IPS-18c (cell line): ENCODE data around the gene TBK1.
"Not testable (repeated sequence)": the region's sequence is repeated elsewhere in the genome, so short reads cannot be mapped to it uniquely, and the experiment has no call there.

Source experiments
- H3K4me3 ChIP-seq: 2 replicates; pipeline ENCODE4 v1.7.0; 2013; ENCODE audit warnings: low read depth, mild to moderate bottlenecking, low read length, moderate library complexity; ENCODE audit not compliant: insufficient read depth
- H3K9me3 ChIP-seq: one replicate; pipeline ENCODE4 v1.6.1; 2013; ENCODE audit warnings: mild to moderate bottlenecking, low read length, moderate library complexity; ENCODE audit not compliant: control insufficient read depth, insufficient read depth

The TBK1 gene

DNA sequence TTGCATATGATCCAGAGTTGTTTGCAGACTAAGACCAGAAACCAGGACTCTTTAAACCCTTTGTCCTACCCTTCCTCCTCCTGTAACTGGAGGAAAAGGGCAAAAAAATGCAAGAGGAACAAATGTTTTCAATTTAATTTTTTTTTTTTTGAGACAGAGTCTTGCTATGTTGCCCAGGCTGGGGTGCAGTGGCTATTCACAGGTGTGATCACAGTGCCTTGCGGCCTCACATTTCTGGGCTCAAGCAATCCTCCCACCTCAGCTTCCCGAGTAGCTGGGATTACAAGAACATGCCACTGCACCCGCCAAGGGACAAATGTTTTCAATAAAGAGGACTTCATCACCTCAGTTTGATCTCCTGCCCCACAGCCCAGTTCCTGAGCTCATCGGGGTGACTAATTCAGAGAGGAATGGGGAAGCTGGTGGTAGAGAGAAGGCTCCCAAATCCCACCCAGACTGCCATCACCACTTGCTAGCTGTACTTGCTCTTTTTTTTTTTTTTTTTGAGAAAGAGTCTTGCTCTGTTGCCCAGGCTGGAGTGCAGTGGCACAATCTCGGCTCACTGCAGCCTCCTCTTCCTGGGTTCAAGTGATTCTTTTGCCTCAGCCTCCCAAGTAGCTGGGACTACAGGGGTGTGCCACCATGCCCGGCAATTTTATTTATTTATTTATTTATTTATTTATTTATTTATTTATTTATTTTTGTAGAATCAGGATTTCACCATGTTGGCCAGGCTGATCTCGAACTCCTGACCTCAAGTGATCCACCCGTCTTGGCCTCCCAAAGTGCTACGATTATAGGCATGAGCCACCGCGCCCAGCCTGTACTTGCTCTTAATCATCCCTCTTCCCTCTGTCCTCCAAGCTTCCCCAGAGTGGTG is 71.9 kb downstream of the TBK1 start:
- H3K9me3 ChIP-seq = not testable (repeated sequence)

DNA sequence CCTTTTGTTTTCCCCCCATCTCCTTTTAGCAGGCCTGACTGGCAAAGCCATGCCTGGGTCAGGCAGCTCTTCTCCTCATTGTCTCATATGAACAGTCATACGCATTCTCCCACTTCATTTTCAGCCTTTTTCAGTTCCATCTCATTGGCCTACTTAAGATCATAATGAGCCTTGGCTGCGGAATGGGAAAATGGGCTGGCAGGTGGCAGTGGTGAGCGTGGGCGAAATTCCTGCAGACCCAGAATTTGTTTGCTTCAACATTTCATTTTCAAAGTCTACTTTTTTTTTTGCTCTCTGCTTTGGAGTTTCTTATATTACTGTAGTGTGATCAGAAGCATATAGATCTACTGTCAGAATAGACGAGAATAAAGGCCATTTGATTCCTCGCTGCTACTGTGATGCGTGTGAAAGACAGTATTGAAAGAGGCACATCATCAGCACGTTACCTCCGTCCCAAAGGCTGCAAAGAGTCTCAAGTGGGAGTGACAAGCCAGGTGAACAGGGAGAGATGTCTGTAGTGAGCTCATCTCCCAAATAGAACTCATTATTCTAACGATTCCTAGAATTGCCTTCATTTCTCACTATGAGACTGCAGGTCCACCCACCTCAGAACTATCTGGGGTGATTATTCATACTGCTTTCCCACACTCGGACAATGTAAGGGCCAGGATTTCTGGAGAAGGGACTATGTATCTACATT is 73.7 kb downstream of the TBK1 start:
- H3K9me3 ChIP-seq = no peaks in the 10 kb centered on the region

More for the DNA sequence above, 71.9 kb downstream of the TBK1 start:
- not testable (repeated sequence) for H3K4me3 ChIP-seq

DNA sequence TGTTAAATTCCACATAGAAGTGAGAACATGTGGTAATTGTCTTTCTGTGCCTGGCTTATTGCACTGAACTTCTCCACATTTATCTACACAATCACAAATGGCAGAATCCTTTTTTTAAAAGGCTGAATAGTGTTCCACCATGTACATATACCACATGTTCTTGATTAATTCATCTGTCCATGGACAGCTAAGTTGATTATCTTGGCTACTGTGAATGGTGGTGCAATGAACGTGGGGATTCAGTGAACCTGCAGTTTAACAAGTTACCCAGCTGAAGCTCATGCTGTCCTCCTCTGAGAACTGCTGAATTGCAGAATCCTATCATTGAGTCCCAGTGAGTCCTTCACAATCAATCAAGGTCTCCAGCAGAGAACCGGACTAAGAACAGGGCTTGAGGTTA is 74.9 kb downstream of the TBK1 start:
- Histone ChIP-seq H3K4me3 (no peak overlapping the region), H3K9me3 (no peaks in the 10 kb centered on the region)

More for the DNA sequence above, 73.7 kb downstream of the TBK1 start:
- H3K4me3 ChIP-seq = no peak overlapping the region

DNA sequence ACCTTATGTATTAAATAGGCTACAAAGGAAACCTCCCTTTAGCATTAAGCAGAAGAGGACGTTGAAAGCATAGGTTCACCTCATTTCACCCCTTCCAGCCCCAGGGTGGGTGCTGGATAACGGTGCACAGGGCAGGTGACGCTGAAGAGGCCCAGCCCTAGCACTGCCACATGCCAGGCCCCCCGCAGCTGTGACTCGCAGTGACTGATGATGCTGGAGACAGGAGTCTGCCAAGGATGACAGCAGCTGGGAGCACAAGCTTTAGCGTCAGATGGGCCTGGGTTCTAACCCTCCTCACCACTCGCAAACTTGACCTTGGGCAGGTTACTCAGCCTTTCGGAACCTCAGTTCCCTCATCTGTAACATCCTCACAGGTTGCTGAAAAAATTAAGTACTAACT is 76.7 kb downstream of the TBK1 start:
- Histone ChIP-seq H3K9me3 (peaks cover 2% of the 10 kb centered on the region), H3K4me3 (no peak overlapping the region)

DNA sequence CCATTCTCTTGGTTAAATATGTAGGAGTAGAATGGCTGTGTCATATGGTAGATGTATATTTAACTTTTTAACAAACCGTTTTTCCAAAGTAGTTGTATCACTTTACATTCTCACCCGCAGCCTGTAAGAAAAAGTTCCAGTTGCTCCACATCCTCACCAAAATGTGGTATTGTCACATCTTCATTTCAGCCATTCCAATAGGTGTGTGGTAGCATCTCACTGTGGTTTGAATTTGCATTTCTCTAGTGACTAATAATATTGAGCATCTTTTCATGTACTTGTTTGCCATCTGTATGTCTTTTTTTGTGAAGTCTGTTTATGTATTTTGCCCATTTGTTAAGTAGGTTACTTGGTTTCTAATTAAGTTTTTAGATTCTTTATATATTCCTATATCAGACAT is 78.6 kb downstream of the TBK1 start:
- H3K9me3 ChIP-seq = peaks cover 2% of the 10 kb centered on the region
- H3K4me3 ChIP-seq = no peak overlapping the region

DNA sequence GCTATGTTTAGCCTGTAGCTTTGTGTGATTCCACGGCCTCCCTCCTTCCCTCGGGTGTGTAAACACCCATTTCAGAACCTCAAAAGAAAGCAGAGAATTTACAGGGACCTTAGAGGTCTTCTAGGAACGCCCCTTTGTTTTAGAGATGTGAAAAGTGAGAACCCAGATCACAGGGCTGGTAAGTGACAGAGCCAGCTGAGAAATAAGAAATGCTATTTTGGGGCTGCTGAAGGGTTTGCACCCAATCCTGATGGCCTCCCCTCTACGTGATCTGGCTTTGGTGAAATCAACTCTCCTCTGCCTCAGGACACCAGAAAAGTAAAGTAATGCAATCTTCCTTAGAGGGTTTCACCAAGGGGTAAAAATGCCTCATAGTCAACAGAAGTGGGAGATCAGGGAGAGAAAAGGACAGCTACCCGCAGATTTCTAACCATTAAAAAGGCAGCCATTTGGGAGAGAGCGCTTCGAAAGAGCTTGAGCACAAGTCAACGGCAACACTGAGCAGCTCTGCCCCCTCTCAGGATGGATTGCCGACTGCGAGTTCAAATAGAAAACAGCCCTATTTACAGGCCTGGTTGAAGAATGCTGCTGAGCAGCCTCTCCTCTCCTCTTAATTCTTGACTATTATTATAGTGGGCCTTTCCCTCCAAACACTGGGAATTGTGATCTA is 79.9 kb downstream of the TBK1 start:
- peaks cover 2% of the 10 kb centered on the region for H3K9me3 ChIP-seq
- no peak overlapping the region for H3K4me3 ChIP-seq

DNA sequence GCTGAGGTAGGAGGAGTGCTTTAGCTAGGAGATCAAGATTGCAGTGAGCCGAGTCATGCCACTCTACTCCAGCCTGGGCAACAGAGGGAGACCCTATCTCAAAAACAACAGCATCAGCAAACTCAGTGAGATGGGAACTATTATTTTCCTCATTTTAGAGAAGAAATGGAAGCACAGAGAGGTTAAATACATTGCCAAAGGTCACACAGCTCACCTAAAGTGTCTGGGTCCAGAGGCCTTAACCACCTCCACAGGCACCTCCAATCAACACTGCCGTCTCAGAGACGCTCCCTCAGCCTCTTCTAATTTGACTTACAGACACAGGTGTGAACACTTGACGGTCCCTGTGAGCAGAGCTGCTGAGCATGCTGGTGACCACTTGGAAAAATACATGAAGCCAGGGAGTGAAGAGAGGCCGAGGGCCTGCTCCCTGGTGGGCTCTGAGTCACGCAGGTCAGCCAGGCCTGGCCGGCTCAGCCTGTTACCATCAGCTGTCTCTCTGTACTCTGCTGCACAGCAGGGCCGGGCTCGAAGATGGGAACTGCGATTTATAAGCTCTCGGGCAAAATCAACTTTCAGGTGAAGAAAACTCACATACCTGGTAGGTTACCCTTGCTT is 80.9 kb downstream of the TBK1 start:
- Histone ChIP-seq H3K4me3 (no peak overlapping the region), H3K9me3 (peaks cover 2% of the 10 kb centered on the region)

DNA sequence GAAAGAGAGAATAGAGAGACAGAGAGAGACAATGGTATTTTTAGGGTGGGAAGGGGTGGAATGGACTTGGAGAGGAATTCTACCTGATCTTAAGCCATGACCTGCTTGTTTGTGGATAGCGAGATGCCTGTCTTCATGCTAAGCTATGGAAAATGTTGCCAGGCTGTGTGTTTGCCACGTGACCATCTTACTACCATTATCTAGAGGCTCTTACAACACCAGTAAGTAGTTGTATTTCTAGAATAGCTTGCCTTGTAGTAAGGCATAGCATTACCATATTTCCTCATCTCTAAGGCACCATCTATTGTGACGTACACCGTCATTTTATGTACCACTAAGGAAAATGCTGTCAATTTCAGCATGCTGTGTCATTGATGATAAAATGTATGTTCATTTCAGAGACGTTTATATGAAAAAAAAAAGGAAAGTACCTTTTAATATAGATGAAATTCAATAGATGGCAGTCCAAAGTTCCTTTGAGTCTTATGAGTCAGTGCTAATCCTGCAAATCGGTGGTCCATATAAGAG is 82.8 kb downstream of the TBK1 start:
- no peak overlapping the region for H3K4me3 ChIP-seq
- peaks cover 2% of the 10 kb centered on the region for H3K9me3 ChIP-seq

DNA sequence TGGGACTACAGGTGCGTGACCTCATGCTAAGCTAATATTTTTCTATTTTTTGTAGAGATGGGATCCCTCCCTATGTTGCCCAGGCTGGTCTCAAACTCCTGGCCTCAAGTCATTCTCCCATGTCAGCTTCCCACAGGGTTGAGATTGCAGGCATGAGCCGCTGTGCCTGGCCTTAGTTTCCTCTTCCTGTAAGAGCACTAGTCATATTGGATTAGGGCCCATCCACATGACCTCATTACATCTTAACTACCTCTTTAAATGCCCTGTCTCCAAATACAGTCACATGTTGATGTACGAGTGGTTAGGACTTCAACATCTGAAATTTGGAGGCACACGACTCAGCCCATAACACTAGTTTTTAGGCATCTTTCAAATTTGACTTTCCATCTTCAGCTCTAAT is 86.2 kb downstream of the TBK1 start:
- H3K4me3 ChIP-seq = no peak overlapping the region
- no peaks in the 10 kb centered on the region for H3K9me3 ChIP-seq

DNA sequence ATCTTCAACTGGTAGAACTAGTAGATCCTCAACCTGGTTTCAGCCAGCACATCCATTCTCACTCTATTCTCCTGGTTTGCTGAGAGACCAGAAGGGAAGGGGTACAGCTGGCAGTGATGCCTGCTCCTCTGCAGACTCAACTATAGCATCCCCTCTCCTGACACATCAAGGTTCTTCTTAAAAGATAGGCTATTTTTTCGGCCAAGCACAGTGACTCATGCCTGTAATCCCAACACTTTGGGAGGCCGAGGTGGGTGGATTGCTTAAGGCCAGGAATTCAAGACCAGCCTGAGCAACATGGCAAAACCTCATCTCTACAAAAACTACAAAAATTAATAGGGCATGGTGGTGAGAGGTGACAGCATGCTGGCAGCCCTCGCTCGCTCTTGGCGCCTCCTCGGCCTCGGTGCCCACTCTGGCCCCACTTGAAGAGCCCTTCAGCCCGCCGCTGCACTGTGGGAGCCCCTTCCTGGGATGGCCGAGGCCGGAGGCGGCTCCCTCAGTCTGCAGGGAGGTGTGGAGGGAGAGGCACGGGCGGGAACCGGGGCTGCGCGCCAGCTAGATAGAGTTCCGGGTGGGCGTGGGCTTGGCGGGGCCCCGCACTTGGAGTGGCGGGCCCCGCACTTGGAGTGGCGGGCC is 90.6 kb downstream of the TBK1 start:
- H3K4me3 ChIP-seq, H3K9me3 ChIP-seq: not testable (repeated sequence)

DNA sequence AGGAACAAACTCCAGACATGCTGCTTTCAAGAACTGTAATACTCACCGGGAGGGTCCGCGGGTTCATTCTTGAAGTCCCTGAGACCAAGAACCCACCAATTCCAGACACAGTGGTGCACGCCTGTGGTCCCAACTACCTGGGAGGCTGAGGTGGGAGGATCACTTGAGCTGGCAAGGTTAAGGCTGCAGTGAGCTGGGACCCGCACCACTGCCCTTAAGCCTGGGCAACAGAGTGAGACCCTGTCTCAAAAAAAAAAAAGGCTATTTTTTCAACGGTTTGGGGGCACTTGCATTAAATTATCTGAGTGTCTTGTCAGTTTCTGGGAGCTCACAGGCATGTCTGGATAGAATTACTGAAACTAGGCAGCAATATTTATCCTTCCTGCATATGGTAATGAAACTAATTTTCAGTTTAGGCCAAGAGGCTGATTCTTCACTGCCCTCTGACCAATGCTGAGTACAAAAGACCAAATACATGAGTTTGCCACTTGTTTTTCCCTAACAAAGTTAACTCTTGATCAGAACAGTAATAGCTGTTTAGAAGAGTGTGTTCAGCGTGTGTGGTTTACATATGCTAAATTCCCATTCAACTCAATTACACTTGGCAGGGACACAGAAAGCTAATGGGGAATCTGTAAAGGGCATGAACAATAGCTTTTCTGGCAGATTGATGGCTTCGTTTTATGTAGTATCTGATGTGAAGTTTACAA is 92.6 kb downstream of the TBK1 start:
- no peaks in the 10 kb centered on the region for H3K9me3 ChIP-seq
- no peak overlapping the region for H3K4me3 ChIP-seq

DNA sequence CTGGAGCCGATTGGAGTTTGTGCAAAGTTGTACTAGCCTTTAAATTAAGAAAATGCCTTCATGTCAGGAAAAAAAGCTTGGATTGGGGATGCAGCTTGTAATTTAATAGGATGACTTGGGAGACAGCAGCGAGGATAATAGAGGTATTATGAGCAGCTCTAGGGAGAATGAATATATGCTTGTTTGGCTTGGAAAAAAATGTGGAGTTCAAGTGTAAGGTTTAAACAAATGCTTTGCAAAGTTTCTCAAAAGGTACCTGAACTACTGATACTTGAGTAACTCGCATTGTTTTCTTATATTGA is 93.1 kb downstream of the TBK1 start:
- Histone ChIP-seq H3K9me3 (no peaks in the 10 kb centered on the region), H3K4me3 (no peak overlapping the region)

DNA sequence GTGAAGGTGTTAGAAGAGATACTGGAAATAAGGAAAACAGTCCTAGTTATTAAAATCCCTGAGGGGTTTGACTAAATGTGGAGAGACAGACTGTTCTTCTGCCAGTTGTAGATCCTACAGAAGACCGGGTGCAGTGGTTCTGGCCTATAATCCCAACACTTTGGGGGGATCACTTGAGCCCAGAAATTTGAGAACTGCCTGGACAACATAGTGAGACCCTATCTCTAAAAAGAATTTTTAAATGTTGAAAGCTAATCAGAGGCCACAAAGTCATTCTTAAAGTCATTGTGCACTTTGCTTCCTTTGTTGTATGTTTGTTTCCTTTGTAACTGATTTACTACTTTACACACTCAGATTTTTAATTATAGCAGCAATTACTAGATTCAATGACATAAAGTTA is 97.2 kb downstream of the TBK1 start:
- Histone ChIP-seq H3K4me3 (no peak overlapping the region), H3K9me3 (no peaks in the 10 kb centered on the region)

DNA sequence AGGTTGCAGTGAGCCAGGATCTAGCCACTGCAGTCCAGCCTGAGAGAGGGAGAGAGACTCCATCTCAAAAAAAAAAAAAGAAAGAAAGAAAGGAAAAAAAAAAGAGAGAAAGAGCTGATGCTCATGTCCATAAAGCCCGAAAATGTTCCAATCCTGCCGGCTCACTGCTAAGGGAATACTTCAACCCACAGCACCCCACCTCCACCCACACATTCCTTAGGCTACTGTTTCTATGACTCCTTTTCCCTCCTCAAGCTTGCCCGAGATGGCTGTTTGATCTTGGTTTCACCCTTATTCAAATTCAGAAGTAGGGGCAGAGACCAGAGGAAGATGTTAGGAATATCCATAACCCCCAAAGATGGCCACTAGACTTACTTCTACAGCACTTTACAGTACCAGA is 98.8 kb downstream of the TBK1 start:
- no peak overlapping the region for H3K4me3 ChIP-seq
- H3K9me3 ChIP-seq = no peaks in the 10 kb centered on the region

DNA sequence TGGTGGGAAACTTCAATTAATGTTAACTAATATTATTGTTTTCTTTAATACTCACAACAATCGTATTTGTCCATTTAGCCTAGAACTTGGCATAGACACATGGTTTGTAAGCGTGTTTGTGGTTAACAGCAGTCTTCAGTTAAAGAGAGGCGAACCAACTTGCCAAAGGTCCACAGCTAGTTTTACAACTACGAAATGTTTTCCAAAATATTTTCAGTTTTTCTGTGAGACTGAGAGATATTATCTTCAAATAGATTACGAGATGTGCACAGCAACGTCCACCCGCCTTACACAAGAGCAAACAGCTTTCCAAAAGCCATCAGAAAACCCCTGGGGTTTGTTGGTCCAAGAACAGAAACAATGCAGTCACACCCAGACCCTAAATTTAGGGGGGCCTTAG is 99.8 kb downstream of the TBK1 start:
- H3K9me3 ChIP-seq = no peaks in the 10 kb centered on the region
- no peak overlapping the region for H3K4me3 ChIP-seq
